Skeletal muscle tissue (tissue), 4 donors: Measurements from ENCODE around the gene EHMT1. TPM values are rescaled to one million over a fixed set of nuclear protein-coding genes. Genes with fewer than 3 reads are reported as not detected.
"Not testable (repeated sequence)": the region's sequence is repeated elsewhere in the genome, so short reads cannot be mapped to it uniquely, and the experiment has no call there.

Experiments used
- H3K27ac ChIP-seq: one replicate; pipeline ENCODE4 v1.7.0; 2013; ENCODE audit warnings: mild to moderate bottlenecking, low read depth, low read length, inconsistent platforms
- H3K27me3 ChIP-seq, 3 donors: one replicate each; pipeline ENCODE4 v1.7.0; 2013; ENCODE audit warnings: low read length in 3 of 3; ENCODE audit not compliant: control insufficient read depth in 3 of 3, insufficient read depth in 3 of 3
- H3K36me3 ChIP-seq, 3 donors: one replicate each; pipeline ENCODE4 v1.7.0; 2013; ENCODE audit warnings: low read length in 3 of 3; ENCODE audit not compliant: control insufficient read depth in 3 of 3, insufficient read depth in 3 of 3
- H3K4me1 ChIP-seq, 3 donors: one replicate each; pipeline ENCODE4 v1.7.0; 2013; ENCODE audit warnings: low read length in 3 of 3, mild to moderate bottlenecking in 3 of 3; ENCODE audit not compliant: control insufficient read depth in 3 of 3, insufficient read depth in 3 of 3
- H3K4me3 ChIP-seq, 3 donors: one replicate each; pipeline ENCODE4 v1.7.0; 2013; ENCODE audit warnings: low read length in 3 of 3
- H3K9ac ChIP-seq, 3 donors: one replicate each; pipeline ENCODE4 v1.7.0; 2013; ENCODE audit warnings: low read length in 3 of 3, mild to moderate bottlenecking in 3 of 3, moderate library complexity in 2 of 3, low read depth in 1 of 3
- H3K9me3 ChIP-seq, 3 donors: one replicate each; pipeline ENCODE4 v1.7.0; 2013; ENCODE audit warnings: low read length in 3 of 3; ENCODE audit not compliant: control insufficient read depth in 3 of 3
- total RNA-seq: library from RNA; depleted of rRNA; stranded (reverse); fragments of >200 nt; gene quantifications from one replicate; pipeline ENCODE4 v1.2.3, GENCODE V29; 2014
- donor health status: Osteomylitis.

EHMT1 gene
- total RNA-seq, 1 donor from 2014 or later = 43.3 TPM

GRCh38 chr9:137589441-137590122 is 29.2 kb upstream of the EHMT1 start:
- H3K9me3 ChIP-seq = no peaks in the 10 kb centered on the region
- H3K9ac ChIP-seq = peak overlapping the region; percentile 59 to 82 (median 74)
- H3K4me3 ChIP-seq = peak overlapping the region; percentile 64 to 73 (median 67)
- no peak overlapping the region for H3K27ac ChIP-seq
- peaks cover 27 to 29% (median 28%) of the 10 kb centered on the region in 3 donors for H3K36me3 ChIP-seq
- peaks cover 12 to 23% (median 17%) of the 10 kb centered on the region in 3 donors for H3K4me1 ChIP-seq
- no peaks in the 10 kb centered on the region for H3K27me3 ChIP-seq

GRCh38 chr9:137590123-137590468 is 28.7 kb upstream of the EHMT1 start:
- H3K9me3 ChIP-seq = no peaks in the 10 kb centered on the region
- no peak overlapping the region for H3K9ac ChIP-seq
- H3K4me1 ChIP-seq = peaks cover 12 to 23% (median 17%) of the 10 kb centered on the region in 3 donors
- H3K36me3 ChIP-seq = peaks cover 26 to 27% (median 26%) of the 10 kb centered on the region in 3 donors
- H3K4me3 ChIP-seq = peak overlapping the region in 2 of 3 donors; percentile 43 to 45
- no peaks in the 10 kb centered on the region for H3K27me3 ChIP-seq
- no peak overlapping the region for H3K27ac ChIP-seq

- H3K9me3 ChIP-seq = no peaks in the 10 kb centered on the region
- peak within 1 kb of the TSS; percentile 71 to 88 (median 81) for H3K4me3 ChIP-seq
- H3K36me3 ChIP-seq = peaks cover 23 to 26% (median 24%) of the 10 kb centered on the region in 3 donors
- H3K9ac ChIP-seq = peak within 1 kb of the TSS; percentile 69 to 82 (median 74)
- H3K27me3 ChIP-seq = no peaks in the 10 kb centered on the region
- H3K4me1 ChIP-seq = peaks cover 12 to 23% (median 17%) of the 10 kb centered on the region in 3 donors
- no peak within 1 kb of the TSS for H3K27ac ChIP-seq
Measured at GRCh38 chr9:137590469-137591383, 28.1 kb upstream of the EHMT1 start, which contains the start of gene ZMYND19. ZMYND19 (minus strand) TSS chr9:137590512; CDS start chr9:137590263, 249 bp downstream.

DNA sequence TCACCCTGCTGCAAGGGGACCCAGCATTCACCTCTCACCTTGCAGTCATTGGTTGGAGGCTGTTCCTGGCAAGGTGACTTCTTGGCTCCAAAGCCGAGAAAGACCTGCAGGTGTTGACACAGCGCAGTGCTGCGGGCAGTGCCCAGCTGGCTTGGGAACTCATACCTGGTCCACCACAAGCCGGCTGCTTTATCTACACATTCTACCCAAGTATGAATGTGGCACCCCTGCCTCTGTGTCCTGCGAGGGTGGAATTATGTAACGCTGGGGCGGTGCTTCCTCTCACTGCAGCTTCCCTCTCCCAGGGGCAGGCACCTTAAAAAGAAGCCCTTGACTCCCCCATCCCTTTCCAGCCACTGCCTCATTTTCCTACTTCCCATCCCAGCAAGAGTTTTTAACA is 26.0 kb upstream of the EHMT1 start:
- Histone ChIP-seq H3K4me1 (peaks cover 12 to 23% (median 17%) of the 10 kb centered on the region in 3 donors), H3K27me3 (no peaks in the 10 kb centered on the region), H3K9ac (no peak overlapping the region), H3K27ac (no peak overlapping the region), H3K4me3 (no peak overlapping the region), H3K9me3 (no peaks in the 10 kb centered on the region), H3K36me3 (peaks cover 6 to 7% (median 7%) of the 10 kb centered on the region in 3 donors)

DNA sequence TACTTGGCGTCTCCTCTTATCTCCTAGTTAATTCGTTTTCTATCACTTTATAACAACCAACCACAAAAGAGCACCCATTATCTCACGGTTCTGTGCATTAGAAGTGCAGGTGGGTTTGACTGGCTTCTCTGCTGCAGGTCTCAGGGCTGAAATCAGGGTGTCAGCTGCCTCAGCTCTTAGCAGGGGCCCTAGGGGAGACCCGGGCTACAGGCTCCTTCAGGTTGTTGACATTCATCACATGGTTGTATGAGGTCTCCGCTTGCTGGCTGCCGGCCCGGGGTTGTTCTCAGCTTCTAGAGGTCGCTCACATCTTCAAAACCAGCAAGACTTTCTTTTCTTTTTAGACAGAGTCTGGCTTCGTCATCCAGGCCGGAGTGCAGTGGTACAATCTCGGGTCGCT is 25.6 kb upstream of the EHMT1 start:
- Histone ChIP-seq H3K9ac (no peak overlapping the region), H3K9me3 (no peaks in the 10 kb centered on the region), H3K27me3 (no peaks in the 10 kb centered on the region), H3K27ac (no peak overlapping the region), H3K36me3 (peaks cover 2 to 4% (median 3%) of the 10 kb centered on the region in 3 donors), H3K4me3 (no peak overlapping the region), H3K4me1 (peaks cover 12 to 21% (median 17%) of the 10 kb centered on the region in 3 donors)

GRCh38 chr9:137596577-137596976 is 22.2 kb upstream of the EHMT1 start:
- H3K9me3 ChIP-seq, H3K4me1 ChIP-seq, H3K4me3 ChIP-seq, H3K27me3 ChIP-seq, H3K36me3 ChIP-seq, H3K27ac ChIP-seq, H3K9ac ChIP-seq: not testable (repeated sequence)

GRCh38 chr9:137598943-137599342 is 19.9 kb upstream of the EHMT1 start:
- Histone ChIP-seq H3K36me3 (no peaks in the 10 kb centered on the region), H3K27me3 (no peaks in the 10 kb centered on the region), H3K27ac (no peak overlapping the region), H3K9me3 (no peaks in the 10 kb centered on the region), H3K9ac (no peak overlapping the region), H3K4me3 (no peak overlapping the region), H3K4me1 (peaks cover 0 to 3% (median 0%) of the 10 kb centered on the region in 3 donors)

- Histone ChIP-seq H3K9me3 (no peaks in the 10 kb centered on the region), H3K4me3 (no peak overlapping the region), H3K36me3 (no peaks in the 10 kb centered on the region), H3K27ac (no peak overlapping the region), H3K27me3 (no peaks in the 10 kb centered on the region), H3K4me1 (peaks cover 13 to 19% (median 19%) of the 10 kb centered on the region in 3 donors), H3K9ac (no peak overlapping the region)
Measured at GRCh38 chr9:137602661-137603060, 16.1 kb upstream of the EHMT1 start.

DNA sequence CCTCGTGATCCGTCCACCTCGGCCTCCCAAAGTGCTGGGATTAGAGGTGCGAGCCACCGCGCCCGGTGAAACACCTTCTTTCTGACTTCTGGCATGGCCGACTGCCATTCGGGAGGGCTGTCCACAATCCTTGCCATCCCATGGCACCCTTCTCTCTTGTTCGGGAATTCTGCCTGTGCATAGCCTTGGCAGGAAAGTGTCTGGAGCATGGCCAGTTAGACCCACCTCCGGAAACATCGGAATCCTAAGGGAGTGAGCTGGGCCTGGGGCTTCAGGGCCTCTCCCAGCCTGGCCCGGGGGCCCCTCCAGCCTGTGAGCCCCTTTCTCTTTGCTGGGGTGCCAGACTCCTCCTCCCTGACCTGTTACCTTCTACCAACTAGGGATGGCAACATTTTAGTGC is 14.9 kb upstream of the EHMT1 start:
- no peak overlapping the region for H3K27ac ChIP-seq
- H3K9ac ChIP-seq = peak overlapping the region in 1 of 3 donors; percentile 33
- H3K4me3 ChIP-seq = no peak overlapping the region
- H3K36me3 ChIP-seq = peaks cover 0 to 3% (median 0%) of the 10 kb centered on the region in 3 donors
- H3K9me3 ChIP-seq = no peaks in the 10 kb centered on the region
- H3K27me3 ChIP-seq = no peaks in the 10 kb centered on the region
- H3K4me1 ChIP-seq = peaks cover 13 to 25% (median 19%) of the 10 kb centered on the region in 3 donors
